ENCODE measurements around the gene DTL. TPM values are rescaled to one million over a fixed set of nuclear protein-coding genes. Genes with fewer than 3 reads are reported as not detected.
"Not testable (repeated sequence)": the region's sequence is repeated elsewhere in the genome, so short reads cannot be mapped to it uniquely, and the experiment has no call there.

The DTL gene
- polyA plus RNA-seq, 2 of the 4 experiments (the other 2 are of a cell fraction): 22.0 to 30.2 TPM

GRCh38 chr1:211986628-211987254 lies 48.8 kb upstream of the DTL start:
- FAIRE-seq: no peak
- no peak overlapping the region for H3K4me2 ChIP-seq
- CTCF ChIA-PET: interaction anchor here (1.3 to 2.3 kb wide), 4 partner anchors 9 to 295 kb away, joined by 3 to 7 read pairs (median 4); no protein-coding TSS in a partner anchor
- H3K9me3 ChIP-seq: no peaks in the 10 kb centered on the region
- peaks cover 6% of the 10 kb centered on the region; the same call in 2 of the 3 replicates for H3K4me1 ChIP-seq
- DNase-seq (ENCODE audit: low read depth in 1 of 2, low spot score in 1 of 2): no peak
- POLR2A ChIA-PET: no interaction called here
- ATAC-seq: no peak
- no peak overlapping the region for H3K27ac ChIP-seq
- TF ChIP-seq RNF2 (IDR thresholded peaks at IDR 0.05; ENCODE audit: borderline replicate concordance, low read depth) (no peak), RARB (CRISPR knock-in tag; IDR thresholded peaks at IDR 0.05) (no peak), POLR2A (IDR thresholded peaks at IDR 0.05; ENCODE audit: low read length) (no peak), BHLHE40 (IDR thresholded peaks at IDR 0.05; ENCODE audit: low read depth, low read length) (no peak), KDM5A (IDR thresholded peaks at IDR 0.05) (no peak)
- 97% methylated on average over 7 of the region's 7 CpGs for WGBS (ENCODE audit: missing lambda C conversion rate)
- no peak overlapping the region for H3K4me3 ChIP-seq

DNA sequence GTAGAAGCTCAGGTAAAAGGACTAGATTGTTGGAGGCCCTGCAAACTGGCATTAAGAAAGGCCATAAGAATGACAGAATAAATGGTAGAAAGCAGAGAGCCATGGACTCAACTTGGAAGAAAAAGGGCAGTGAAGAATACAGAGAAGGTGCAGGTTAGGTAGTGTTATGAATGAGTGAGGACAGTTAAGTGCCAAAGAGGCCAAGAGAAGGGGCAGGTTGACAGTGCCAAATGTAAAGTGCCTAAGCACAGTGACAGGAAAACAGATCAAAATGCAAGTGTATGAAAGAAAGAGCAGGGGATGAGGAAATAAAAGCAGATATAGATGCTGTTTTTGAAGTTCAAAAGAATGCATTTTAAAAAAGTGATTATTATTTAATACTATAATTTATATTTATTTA lies 43.9 kb upstream of the DTL start:
- no peak overlapping the region for H3K4me2 ChIP-seq
- DNase-seq (ENCODE audit: low read depth in 1 of 2, low spot score in 1 of 2) (no peak), FAIRE-seq (no peak), ATAC-seq (no peak)
- peaks cover 6% of the 10 kb centered on the region; the same call in 2 of the 3 replicates for H3K4me1 ChIP-seq
- no peak overlapping the region for H3K4me3 ChIP-seq
- CTCF ChIA-PET: interaction anchor here (1.0 to 2.0 kb wide), 2 partner anchors 293 to 464 kb away, joined by 3 to 5 read pairs; no protein-coding TSS in a partner anchor
- H3K9me3 ChIP-seq: no peaks in the 10 kb centered on the region
- TF ChIP-seq RNF2 (IDR thresholded peaks at IDR 0.05; ENCODE audit: borderline replicate concordance, low read depth) (no peak), REST (IDR thresholded peaks at IDR 0.05) (no peak), SMC3 (IDR thresholded peaks at IDR 0.05) (no peak), NPAS2 (CRISPR knock-in tag; IDR thresholded peaks at IDR 0.05; ENCODE audit: borderline replicate concordance) (no peak), EP300 (IDR thresholded peaks at IDR 0.05) (no peak), PHF8 (IDR thresholded peaks at IDR 0.05; ENCODE audit: borderline replicate concordance, low read depth) (no peak), SREBF2 (IDR thresholded peaks at IDR 0.05) (no peak), BHLHE40 (IDR thresholded peaks at IDR 0.05; ENCODE audit: low read depth, low read length) (no peak), EHF (CRISPR knock-in tag; IDR thresholded peaks at IDR 0.05) (no peak), TP53 (CRISPR knock-in tag; IDR thresholded peaks at IDR 0.05) (no peak)
- TF ChIP-seq, protein P1, sequence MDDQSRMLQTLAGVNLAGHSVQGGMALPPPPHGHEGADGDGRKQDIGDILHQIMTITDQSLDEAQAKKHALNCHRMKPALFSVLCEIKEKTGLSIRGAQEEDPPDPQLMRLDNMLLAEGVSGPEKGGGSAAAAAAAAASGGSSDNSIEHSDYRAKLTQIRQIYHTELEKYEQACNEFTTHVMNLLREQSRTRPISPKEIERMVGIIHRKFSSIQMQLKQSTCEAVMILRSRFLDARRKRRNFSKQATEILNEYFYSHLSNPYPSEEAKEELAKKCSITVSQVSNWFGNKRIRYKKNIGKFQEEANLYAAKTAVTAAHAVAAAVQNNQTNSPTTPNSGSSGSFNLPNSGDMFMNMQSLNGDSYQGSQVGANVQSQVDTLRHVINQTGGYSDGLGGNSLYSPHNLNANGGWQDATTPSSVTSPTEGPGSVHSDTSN (IDR thresholded peaks at IDR 0.05): no peak
- H3K27ac ChIP-seq: no peak overlapping the region
- POLR2A ChIA-PET: no interaction called here

GRCh38 chr1:211997426-211997825 lies 38.1 kb upstream of the DTL start:
- H3K27ac ChIP-seq; H3K4me1 ChIP-seq; DNase-seq (ENCODE audit: low read depth in 1 of 2, low spot score in 1 of 2); H3K9me3 ChIP-seq; H3K4me3 ChIP-seq; POLR2A ChIA-PET; H3K4me2 ChIP-seq; FAIRE-seq; ATAC-seq: not testable (repeated sequence)
- CTCF ChIA-PET: interaction anchor here (0.8 kb wide), 1 partner anchor 300 kb away, joined by 3 read pairs; no protein-coding TSS in a partner anchor
- WGBS (ENCODE audit: missing lambda C conversion rate): 97% methylated on average over 4 of the region's 4 CpGs

DNA sequence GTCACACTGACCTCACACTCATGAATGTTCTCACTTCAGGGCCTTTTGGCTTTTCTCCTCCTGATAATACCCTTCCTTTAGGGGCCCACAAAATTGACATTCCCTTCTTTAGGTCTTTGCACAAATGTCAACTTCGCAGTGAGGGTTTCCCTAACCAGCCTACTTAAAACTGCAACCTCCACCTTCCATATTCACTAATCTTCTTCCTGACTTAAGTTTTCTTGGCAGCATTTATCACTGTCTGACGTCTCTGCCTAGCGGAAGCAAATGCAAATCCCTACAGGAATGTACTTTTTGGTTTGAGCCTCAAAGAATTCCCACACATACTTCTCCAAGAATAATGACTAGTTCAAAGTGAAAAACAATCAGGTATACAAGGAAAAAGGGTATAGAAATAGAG lies 33.0 kb upstream of the DTL start:
- ChIA-PET CTCF (interaction anchor here (0.9 to 1.6 kb wide), 2 partner anchors 33 to 304 kb away, joined by 4 to 5 read pairs; partner anchors contain the start of genes DTL and INTS7), POLR2A (no interaction called here)
- DNase-seq (ENCODE audit: low read depth in 1 of 2, low spot score in 1 of 2) (no peak), ATAC-seq (no peak), FAIRE-seq (no peak)
- H3K4me2 ChIP-seq: no peak overlapping the region
- no peak overlapping the region for H3K4me3 ChIP-seq
- TF ChIP-seq CHD4 (IDR thresholded peaks at IDR 0.05; ENCODE audit: borderline replicate concordance) (no peak), RAD21 (conservative IDR thresholded peaks at IDR 0.05 in 1 of 2, IDR thresholded peaks at IDR 0.05 in 1 of 2) (no peak), RNF2 (IDR thresholded peaks at IDR 0.05; ENCODE audit: borderline replicate concordance, low read depth) (no peak)
- TF ChIP-seq, protein P1 (IDR thresholded peaks at IDR 0.05): no peak
- WGBS (ENCODE audit: missing lambda C conversion rate): 94% methylated on average over 3 of the region's 3 CpGs
- H3K27ac ChIP-seq: no peak overlapping the region
- no peaks in the 10 kb centered on the region for H3K4me1 ChIP-seq
- 0 out of 3 replicates have a peak, but pooled peaks cover 3% of the 10 kb centered on the region for H3K9me3 ChIP-seq
